ENCODE results near the gene TARS3.

Gene TARS3

GRCh38 chr15:101692801-101693598 is 31.3 kb downstream of the TARS3 start:
- TF ChIP-seq, protein P1, sequence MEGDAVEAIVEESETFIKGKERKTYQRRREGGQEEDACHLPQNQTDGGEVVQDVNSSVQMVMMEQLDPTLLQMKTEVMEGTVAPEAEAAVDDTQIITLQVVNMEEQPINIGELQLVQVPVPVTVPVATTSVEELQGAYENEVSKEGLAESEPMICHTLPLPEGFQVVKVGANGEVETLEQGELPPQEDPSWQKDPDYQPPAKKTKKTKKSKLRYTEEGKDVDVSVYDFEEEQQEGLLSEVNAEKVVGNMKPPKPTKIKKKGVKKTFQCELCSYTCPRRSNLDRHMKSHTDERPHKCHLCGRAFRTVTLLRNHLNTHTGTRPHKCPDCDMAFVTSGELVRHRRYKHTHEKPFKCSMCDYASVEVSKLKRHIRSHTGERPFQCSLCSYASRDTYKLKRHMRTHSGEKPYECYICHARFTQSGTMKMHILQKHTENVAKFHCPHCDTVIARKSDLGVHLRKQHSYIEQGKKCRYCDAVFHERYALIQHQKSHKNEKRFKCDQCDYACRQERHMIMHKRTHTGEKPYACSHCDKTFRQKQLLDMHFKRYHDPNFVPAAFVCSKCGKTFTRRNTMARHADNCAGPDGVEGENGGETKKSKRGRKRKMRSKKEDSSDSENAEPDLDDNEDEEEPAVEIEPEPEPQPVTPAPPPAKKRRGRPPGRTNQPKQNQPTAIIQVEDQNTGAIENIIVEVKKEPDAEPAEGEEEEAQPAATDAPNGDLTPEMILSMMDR (IDR thresholded peaks at IDR 0.05): no peak

DNA sequence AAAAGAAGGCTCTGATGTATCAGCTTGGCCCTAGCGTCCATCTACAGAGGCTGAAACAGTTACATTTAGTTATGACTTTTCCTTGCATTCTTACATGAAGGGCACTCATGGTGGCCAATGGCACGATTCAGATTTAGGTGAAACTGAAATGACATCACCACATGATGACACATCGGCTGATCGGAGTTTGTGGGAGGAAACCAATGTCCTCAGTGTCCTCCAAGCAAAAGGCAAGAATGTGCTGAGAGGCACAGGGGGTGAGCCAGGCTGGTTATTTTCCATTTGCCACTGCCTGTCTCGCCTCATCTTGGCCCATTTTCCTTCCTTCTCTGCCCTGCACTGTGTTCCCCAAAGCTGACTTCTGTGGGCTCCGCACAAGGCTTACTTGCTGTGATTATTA is 34.4 kb downstream of the TARS3 start:
- TF ChIP-seq, protein P1 (IDR thresholded peaks at IDR 0.05): no peak

DNA sequence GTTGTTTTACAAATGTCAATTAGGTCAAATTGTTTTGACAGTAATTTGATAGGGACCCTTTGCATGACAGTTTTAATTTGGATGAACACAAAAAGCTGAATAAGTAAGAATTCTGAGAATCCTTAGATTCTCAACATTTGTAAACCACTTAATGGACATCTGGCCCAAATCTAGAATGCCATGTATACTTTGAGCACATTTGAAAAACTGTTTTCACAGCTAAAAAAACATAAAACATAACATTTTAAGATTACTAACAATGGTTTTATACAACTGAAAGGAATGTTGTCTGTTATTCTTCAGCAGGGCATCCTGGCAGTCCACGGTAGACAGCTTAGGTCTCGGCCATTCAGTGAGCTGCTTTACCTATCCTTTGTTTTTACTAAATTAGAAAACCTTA is 37.6 kb downstream of the TARS3 start:
- TF ChIP-seq, protein P1 (IDR thresholded peaks at IDR 0.05): no peak

- TF ChIP-seq, protein P1 (IDR thresholded peaks at IDR 0.05): no peak
These were observed 39.4 kb downstream of the TARS3 start for GRCh38 chr15:101684877-101685276.

GRCh38 chr15:101684384-101684783 is 39.9 kb downstream of the TARS3 start:
- TF ChIP-seq, protein P1 (IDR thresholded peaks at IDR 0.05): no peak

GRCh38 chr15:101679806-101680205 is 44.5 kb downstream of the TARS3 start:
- TF ChIP-seq, protein P1 (IDR thresholded peaks at IDR 0.05): no peak

DNA sequence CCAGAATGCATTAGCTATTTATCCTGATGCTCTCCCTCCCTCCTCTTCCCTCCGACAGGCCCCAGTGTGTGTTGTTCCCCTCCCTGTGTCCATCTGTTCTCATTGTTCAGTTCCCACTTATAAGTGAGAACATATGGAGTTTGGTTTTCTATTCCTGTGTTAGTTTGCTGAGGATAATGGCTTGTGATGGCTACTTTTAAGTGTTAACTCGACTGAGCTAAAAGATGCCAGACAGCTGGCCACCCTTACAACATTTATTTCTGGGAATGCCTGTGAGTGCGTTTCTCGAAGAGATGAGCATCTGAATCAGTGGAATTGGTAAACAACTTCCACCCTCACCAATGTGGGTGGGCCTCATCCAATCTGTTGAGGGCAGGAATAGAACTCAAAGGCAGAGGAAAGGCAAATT is 47.3 kb downstream of the TARS3 start:
- TF ChIP-seq, protein P1 (IDR thresholded peaks at IDR 0.05): no peak
